Umbilical cord (tissue), 1 donor: ENCODE measurements around the gene MRPL58. TPM values are rescaled to one million over a fixed set of nuclear protein-coding genes. Genes with fewer than 3 reads are reported as not detected.

Experiments used
- total RNA-seq: library from RNA; depleted of rRNA; stranded (reverse); fragments of >200 nt; gene quantifications from one replicate; pipeline ENCODE4 v1.2.3, GENCODE V29; 2014; ENCODE audit warnings: low replicate concordance; ENCODE audit not compliant: insufficient read depth

MRPL58 gene
- total RNA-seq, 1 donor from 2014 or later: 24.6 TPM

Other genes starting within 250 kb of the MRPL58 start
- 18.1 TPM for gene NAT9, start 236.3 kb upstream of the MRPL58 start, total RNA-seq
- 4.1 TPM for gene GRIN2C, start 152.8 kb upstream of the MRPL58 start, total RNA-seq
- gene FDXR, start 139.7 kb upstream of the MRPL58 start, total RNA-seq: 1.7 TPM
- not detected for gene FADS6, start 119.0 kb upstream of the MRPL58 start, total RNA-seq
- 2.9 TPM for gene USH1G, start 89.4 kb upstream of the MRPL58 start, total RNA-seq
- gene OTOP2, start 88.4 kb upstream of the MRPL58 start, total RNA-seq: 0.72 TPM
- not detected for gene OTOP3, start 76.8 kb upstream of the MRPL58 start, total RNA-seq
- 8.9 TPM for gene HID1, start 39.9 kb upstream of the MRPL58 start, total RNA-seq
- gene CDR2L, start 25.0 kb upstream of the MRPL58 start, total RNA-seq: 3.1 TPM
- 231 TPM for gene ATP5PD, start 34.3 kb downstream of the MRPL58 start, total RNA-seq
- gene KCTD2, start 34.6 kb downstream of the MRPL58 start, total RNA-seq: 21.2 TPM
- gene SLC16A5, start 75.3 kb downstream of the MRPL58 start, total RNA-seq: 20.7 TPM
- 2.6 TPM for gene ARMC7, start 97.3 kb downstream of the MRPL58 start, total RNA-seq
- 47.7 TPM for gene NT5C, start 119.1 kb downstream of the MRPL58 start, total RNA-seq
- 16.6 TPM for gene JPT1, start 141.8 kb downstream of the MRPL58 start, total RNA-seq
- gene SUMO2, start 170.3 kb downstream of the MRPL58 start, total RNA-seq: 67.2 TPM
- 33.5 TPM for gene NUP85, start 193.0 kb downstream of the MRPL58 start, total RNA-seq
- 33.7 TPM for gene GGA3, start 248.9 kb downstream of the MRPL58 start, total RNA-seq
- 14.9 TPM for gene MRPS7, start 249.2 kb downstream of the MRPL58 start, total RNA-seq